ENCODE results near the gene ATP1A1.

Gene ATP1A1

DNA sequence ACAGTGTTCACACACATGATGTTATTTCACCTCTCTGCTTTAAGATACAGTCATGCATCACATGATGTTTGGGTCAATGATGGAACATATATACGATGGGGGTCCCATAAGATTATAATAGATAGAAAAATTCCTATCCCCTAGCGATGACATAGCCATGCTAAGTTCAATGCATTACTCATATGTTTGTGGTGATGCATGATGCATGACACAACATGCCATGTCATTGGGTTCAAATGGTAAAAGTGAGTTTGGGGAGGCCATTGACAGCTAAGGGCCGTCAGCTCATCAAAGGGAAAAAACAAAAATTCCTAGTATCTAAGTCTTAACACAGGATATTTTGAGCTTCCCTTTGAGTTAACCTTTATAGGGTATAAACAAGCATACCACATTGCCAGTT lies 73.6 kb downstream of the ATP1A1 start:
- DNase-seq = no peak

GRCh38 chr1:116448785-116449385 lies 75.8 kb downstream of the ATP1A1 start:
- no peak for DNase-seq

GRCh38 chr1:116449578-116449977 lies 76.5 kb downstream of the ATP1A1 start:
- DNase-seq = no peak

GRCh38 chr1:116451702-116452101 lies 78.7 kb downstream of the ATP1A1 start:
- no peak for DNase-seq

DNA sequence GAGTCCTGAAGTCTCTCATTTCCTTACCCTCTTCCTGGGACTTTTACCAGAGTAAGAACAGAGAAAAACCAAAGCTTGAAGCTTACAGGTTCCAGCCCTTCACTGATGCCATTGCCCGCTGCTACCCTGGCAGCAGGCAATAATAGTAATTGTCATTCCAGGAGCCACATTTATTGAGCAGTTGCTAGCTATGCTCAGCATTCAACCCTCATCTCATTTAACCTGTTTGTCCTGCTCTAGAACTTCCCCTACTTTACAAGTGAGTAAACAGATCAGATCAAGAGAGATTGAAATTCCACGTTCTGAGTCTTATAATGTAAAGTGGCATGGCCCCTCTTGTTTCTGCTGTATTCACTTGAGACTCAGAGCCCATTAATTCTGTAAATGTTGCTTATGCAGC lies 80.4 kb downstream of the ATP1A1 start:
- DNase-seq = no peak

DNA sequence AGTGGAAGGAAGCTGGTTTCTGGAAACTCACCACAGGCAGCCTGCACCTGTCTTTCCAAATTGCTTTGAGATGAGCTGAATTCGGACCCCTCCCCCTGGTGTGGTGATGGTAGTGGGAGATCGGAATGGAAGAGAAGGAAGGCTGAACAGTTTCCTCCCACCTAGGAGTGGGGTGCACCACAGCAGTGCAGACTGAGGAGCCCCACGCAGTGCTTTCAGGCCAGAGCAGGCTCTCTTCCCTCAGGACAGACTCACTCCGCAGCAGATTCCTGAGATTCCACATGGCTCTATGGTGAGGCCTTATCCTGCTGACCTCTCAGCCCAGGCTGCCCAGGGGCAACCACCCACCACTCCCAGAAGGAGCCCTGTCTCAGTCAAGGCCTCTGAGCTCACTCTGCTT lies 80.9 kb downstream of the ATP1A1 start:
- no peak for DNase-seq

All from NCI-H1417 treated with DMSO at 0.1 percent for 48 hours (cell line).